ENCODE data around the gene PER3.

DNA sequence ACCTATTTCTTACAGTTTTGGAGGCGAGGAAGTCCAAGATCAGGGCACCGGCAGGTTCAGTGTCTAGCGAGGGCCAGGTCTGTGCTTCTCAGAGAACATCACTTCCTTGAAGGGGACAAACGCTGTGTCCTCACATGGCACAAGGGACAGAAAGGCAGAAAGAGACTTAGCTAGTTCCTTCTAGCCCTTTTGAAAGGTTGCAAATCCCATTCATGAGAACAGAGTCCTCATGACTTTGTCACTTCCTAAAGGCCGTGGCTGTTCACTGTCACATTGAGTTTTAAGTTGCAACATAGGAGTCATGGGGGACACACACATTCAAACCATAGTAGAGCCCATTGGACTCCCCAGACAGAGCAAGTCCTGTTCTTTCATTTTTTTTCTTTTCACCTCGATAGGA is 27.4 kb downstream of the PER3 start:
- TF ChIP-seq TAF1 (IDR thresholded peaks at IDR 0.05; ENCODE audit: borderline replicate concordance, insufficient read depth, low read length): no peak
- TF ChIP-seq POLR2AphosphoS5 (IDR thresholded peaks at IDR 0.05; ENCODE audit: low read depth, low read length): no peak
- no peak for TF ChIP-seq SIN3A (IDR thresholded peaks at IDR 0.05; ENCODE audit: borderline replicate concordance, insufficient read depth, low read length)
- TF ChIP-seq, protein P1, sequence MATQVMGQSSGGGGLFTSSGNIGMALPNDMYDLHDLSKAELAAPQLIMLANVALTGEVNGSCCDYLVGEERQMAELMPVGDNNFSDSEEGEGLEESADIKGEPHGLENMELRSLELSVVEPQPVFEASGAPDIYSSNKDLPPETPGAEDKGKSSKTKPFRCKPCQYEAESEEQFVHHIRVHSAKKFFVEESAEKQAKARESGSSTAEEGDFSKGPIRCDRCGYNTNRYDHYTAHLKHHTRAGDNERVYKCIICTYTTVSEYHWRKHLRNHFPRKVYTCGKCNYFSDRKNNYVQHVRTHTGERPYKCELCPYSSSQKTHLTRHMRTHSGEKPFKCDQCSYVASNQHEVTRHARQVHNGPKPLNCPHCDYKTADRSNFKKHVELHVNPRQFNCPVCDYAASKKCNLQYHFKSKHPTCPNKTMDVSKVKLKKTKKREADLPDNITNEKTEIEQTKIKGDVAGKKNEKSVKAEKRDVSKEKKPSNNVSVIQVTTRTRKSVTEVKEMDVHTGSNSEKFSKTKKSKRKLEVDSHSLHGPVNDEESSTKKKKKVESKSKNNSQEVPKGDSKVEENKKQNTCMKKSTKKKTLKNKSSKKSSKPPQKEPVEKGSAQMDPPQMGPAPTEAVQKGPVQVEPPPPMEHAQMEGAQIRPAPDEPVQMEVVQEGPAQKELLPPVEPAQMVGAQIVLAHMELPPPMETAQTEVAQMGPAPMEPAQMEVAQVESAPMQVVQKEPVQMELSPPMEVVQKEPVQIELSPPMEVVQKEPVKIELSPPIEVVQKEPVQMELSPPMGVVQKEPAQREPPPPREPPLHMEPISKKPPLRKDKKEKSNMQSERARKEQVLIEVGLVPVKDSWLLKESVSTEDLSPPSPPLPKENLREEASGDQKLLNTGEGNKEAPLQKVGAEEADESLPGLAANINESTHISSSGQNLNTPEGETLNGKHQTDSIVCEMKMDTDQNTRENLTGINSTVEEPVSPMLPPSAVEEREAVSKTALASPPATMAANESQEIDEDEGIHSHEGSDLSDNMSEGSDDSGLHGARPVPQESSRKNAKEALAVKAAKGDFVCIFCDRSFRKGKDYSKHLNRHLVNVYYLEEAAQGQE (IDR thresholded peaks at IDR 0.05; ENCODE audit: insufficient read depth in 1 of 2, low read depth in 2 of 2, low read length in 2 of 2): no peak
- no peak for TF ChIP-seq FOXP2 (optimal IDR thresholded peaks at IDR 0.05; ENCODE audit: borderline replicate concordance, extremely low read depth, extremely low read length, insufficient read depth)
